Activated CD4-positive, alpha-beta T cell treated with anti-CD3 and anti-CD28 coated beads for 24 hours (primary cell): ENCODE measurements around the gene COQ4.
A peak's percentile ranks its signal among the peaks of the same experiment; 100 is the strongest.
"Not testable (repeated sequence)": the region's sequence is repeated elsewhere in the genome, so short reads cannot be mapped to it uniquely, and the experiment has no call there.

ENCODE experiments used
- DNase-seq, 2 donors: peaks; one replicate each; pipeline ENCODE4 v3.0.0-alpha.2; 2020; ENCODE audit warnings: low read depth in 2 of 2

Gene COQ4

DNA sequence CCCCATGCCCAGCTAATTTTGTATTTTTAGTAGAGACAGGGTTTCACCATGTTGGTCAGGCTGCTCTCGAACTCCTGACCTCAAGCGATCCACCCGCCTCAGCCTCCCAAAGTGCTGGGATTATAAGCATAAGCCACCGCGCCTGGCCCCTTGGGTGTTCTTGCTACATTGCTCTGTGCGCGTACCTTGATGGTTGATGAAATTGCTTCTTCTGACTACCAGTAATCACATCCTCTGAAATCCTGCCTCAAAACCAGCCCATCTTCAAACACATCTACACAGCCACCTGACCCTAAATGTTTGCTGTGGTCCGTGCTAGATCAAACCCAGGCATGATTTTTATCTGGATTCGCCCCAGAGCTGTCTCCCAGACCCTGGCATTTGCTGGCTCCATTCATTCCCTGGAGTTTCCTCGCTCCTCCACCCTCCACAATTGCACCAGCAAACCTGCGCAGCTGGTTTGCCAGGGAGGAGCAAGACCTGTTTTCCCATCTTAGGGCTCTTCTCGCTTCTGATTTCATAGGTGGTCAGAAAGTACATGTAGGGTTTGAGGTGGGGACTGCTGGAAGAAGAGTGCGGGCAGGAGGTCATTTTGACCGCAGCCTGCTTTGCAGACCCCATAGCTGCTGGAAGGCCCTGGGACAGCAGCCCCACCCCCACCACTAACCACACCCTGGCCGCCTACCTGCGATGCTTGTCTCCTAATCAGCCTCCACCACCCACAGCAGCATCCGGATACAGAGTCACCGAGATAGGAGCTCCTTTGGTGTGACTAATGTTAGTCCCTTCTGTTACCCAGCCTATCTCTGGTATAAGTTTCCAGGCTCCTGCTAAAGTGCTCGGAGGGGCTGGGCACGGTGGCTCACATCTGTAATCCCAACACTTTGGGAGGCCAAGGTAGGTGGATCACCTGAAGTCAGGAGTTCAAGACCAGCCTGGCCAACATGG, 23.8 kb upstream of the COQ4 start:
- no peak for DNase-seq

DNA sequence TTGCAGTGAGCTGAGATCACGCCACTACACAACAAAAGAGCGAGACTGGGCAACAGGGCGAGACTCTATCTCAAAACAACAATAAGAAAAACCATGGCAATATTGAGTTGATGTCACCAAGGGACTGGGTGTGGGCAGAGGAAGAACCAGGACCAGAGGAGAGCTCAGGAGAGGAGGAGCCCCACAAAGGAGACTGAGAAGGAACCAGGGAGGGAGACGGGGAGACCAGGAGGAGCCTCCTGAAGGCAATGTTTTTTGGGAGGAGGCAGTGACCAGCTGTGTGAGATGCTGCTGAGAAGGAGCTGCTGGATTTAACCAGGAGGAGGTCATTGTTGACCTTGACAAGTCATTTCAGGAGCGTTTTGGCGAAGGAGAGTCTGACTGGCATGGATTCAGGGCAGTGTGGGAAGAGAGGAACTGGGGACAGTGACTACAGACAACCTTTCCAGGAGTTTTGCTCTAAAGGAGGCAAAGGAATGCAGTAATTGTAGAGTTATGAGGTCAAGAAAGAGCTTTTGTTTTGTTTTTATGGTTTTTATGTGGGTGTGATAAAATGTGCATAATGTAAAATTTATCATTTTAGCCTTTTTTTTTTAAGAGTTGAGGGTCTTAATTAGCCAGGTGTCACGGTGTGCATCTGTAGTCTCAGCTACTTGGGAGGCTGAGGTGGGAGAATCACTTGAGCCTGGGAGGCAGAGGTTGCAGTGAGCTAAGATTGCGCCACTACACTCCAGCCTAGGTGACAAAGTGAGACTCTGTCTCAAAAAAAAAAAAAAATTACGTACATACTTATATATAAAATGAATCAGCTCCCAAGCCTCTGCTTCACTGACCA, 18.3 kb upstream of the COQ4 start:
- DNase-seq = no peak

DNA sequence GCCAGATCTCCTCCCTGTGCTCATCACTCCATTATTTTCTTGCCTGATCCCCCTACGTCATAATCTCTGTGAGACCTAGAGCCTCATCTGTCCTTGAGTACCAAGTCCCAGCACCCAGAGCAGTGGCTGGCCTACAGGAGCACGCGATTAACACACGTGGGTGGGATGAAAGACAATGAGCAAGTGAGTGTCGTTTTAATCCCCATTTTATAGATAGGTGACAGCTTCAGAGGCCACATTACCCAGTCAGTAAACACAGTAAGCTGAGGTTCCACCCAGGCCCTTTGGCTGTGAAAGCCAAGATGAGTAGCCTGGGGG, 17.7 kb upstream of the COQ4 start:
- DNase-seq = no peak

DNA sequence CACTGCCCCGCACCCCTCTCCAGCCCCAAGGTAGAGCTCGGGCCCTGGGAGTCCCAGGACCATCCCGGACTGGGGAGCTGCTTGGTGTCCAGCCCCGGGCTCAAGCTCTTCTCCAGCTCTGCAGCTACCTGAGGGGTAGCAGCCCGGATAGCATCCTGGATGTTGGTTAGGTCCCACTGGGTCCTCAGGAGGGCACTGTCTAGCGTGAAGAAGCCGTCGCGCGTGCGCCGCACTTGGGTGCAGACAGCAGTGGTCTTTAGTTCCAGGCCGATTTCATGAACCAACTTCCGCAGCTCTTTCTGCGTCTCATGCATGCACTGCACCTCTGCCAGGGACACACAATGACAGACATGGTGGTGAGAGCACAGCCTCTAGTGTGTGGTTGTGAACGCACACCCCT, 13.1 kb upstream of the COQ4 start:
- DNase-seq = no peak

DNA sequence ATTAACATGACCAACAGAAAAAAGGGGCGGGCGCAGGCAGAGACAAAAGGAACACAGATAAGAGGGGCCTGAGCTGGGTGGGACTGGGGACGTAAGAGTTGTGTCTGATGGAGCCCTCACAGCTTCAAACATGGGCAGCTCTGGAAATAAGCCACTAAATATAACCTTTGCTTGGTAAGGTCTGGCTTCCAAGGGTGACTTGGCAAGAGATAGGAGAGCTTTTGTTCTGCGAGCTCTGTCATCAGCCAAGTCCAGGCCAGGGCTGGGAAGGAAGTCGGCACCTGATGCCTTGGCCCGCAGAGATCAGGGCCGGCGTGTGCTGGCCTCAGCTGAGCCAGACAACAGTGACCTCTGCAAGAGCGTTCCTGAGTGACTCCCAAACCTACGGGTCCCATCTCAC, 12.2 kb upstream of the COQ4 start:
- DNase-seq = no peak

DNA sequence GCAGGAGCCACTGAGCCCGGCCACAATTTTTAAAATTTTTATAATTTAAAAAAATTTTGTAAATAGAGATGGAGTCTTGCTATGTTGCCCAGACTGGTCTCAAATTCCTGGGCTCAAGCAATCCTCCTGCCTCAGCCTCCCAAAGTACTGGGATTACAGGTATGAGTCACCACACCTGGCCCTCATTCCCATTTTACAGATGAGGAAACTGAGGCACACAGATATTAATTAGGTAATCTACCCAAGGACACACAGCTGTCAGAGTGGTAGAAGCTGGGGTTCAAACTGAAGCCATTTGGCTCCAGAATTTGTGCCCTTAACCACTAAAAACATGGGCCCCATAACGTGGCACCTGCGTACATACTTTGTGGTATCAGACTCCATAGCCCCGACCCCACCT, 7.9 kb upstream of the COQ4 start:
- DNase-seq = no peak

DNA sequence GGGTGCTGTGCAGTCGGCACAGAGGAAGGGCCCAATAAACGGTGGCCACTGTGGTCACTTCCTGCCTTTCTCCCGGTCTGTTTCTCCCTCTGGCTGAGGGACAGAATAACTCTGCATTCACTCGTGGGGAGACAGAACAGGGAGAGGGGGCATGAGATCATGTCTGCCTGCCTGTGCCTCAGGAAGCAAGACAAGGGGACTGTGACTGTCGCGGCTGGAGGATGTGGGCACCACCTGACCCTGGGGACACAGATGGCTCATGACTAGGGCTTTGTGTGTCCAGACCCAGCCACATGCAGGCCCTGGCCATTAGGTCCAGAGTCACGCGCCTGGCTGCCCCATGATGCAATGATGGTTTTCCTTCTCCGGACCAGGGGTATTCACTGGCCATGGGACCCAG, 6.2 kb upstream of the COQ4 start:
- DNase-seq = no peak

DNA sequence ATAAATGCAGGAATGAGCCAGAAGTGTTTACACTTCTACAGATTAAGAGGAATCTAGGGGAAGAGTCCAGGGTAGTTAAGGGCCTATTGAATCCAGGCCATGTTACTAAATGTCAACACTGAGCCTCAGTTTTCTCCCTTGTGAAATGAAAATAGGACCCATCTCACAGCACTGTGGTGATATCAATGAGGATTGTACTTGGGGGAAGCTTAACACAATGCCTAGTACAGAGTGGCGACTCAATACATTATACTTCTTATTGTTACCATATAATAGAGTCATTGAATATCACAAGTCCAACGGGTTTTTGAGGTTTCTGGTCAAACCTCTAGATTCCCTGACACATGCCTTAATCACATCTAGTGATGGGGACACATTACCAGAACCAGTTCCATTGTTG, 5.0 kb upstream of the COQ4 start:
- no peak for DNase-seq

DNA sequence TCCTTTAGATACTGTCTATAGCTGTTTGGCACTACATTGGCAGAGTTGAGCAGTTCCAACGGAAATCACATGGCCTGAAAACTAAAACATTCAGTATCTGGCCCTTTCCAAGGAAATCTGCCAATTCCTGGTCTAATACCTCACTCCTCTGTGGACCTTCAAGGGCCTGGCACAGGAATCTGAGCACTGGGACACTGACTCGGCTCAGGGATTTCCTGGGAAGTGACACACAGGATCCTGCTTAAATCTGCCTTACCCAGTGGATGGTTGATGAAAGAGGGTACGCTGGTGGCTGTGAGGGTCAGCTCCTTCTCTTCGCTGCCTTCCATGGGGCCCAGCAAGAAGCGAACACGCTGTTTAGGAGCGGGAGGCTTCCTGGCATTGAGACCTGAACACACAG, 1.3 kb upstream of the COQ4 start:
- no peak for DNase-seq

DNA sequence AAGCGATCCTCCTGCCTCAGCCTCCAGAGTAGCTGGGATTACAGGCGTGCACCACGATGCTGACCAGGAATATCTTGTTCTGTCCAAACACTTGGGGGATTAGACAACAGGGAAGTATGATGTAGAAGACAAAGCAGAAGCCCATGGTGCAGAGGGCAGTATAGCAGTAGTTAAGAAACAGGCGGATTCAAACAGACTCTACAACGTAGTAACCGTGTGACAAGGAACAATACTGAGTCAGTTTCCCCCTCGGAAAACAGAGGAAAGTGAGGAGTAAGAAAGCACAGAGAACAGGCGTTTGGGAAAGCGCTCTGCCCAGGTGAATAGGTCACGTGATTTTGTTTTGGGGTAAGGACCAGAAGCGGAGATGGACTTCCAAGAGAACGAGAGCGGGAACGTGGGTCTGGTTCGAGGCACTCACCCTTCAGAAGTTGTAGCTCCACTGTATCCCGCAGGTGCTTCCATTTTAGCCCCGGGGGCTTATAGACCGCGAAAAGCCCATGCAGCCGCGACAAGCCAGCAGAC, 698 bp upstream of the COQ4 start:
- no peak for DNase-seq

DNA sequence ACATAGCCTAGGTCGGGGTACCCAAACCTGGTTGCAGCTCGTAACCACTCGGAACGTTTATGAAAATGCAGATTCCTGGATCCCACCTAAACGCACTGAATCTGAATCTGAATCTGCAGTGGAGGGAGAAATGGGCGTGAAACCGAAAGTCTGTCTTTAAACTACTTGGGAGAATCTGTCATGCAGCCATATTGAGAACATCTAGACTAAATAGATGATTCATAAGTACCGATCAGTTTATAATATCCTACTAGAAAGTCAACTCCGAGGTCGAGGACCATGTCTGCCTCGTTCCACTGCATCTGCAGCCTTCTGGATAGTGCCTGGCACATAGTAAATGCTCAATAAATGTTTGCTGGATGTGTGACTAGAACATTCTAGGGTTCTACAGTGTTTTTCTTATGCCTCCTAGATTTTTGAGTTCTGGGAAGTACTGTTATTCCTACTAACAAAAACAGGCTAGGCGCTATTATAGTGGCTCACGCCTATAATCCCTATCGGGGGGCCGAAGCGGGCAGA, 632 bp downstream of the COQ4 start:
- DNase-seq = no peak

DNA sequence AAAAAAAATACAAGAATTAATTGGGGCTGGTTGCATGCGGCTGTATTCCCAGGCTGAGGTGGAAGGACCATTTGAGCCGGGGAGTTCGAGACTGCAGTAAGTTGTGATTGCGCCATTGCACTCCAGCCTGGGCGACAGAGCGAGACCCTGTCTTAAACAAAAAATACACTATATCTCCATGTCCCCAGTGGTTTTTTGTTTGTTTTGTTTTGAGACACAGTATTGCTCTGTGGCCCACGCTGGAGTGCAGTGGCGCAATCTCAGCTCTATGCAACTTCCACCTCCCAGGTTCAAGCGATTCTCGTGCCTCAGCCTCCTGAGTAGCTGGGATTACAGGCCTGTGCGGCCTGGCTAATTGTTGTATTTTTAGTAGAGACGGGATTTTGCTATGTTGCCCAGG, 1.2 kb downstream of the COQ4 start:
- DNase-seq = no peak

DNA sequence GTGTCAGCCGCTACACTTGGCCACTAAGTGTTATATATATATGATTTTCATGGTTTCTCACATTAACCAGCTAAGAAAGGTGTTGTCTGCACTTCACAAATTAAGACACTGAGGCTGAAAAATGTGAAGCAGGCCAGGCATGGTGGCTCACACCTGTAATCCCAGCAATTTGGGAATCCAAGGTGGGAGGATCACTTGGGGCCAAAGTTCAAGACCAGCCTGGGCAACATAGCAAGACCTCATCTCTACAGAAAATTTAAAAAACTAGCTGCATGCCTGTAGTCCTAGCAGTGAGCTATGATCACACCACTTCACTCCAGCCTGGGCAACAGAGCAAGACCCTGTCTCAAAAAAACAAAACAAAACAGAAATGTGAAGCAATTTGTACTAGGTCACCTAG, 1.8 kb downstream of the COQ4 start:
- DNase-seq = no peak

DNA sequence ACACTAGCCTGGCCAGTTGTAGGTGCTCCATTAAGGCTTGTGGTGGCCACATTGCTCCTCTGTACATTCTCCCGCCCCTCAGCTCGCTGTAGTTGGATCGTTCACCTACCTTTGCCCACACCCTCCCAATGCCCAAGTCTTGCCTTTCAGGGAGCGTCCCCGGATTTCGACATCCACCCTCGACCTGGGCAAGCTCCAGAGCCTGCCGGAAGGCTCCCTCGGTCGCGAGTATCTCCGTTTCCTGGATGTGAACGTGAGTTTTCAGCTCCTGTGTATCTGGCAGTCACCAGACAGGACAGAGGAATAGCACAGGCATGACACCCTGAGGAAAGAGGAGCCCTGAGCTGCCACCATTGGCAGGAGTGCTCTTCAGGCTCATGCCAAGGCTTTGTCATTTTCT, 3.0 kb downstream of the COQ4 start:
- DNase-seq = no peak

DNA sequence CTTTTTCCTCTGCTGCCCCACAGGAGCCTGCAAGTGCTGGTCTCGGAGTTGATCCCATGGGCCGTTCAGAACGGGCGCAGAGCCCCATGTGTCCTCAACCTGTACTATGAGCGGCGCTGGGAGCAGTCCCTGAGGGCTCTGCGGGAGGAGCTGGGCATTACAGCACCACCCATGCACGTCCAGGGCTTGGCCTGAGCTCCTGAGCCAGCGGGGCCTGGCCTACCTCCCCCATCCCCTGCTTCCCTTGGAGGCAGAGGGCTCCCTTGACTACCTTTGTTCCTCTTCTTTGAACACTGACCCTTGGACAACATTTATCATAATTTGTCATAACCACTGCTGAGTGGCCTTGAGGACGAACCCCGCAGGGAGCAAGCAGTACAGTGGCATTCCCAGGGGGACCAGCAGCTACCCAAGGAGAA, 10.8 kb downstream of the COQ4 start:
- no peak for DNase-seq

DNA sequence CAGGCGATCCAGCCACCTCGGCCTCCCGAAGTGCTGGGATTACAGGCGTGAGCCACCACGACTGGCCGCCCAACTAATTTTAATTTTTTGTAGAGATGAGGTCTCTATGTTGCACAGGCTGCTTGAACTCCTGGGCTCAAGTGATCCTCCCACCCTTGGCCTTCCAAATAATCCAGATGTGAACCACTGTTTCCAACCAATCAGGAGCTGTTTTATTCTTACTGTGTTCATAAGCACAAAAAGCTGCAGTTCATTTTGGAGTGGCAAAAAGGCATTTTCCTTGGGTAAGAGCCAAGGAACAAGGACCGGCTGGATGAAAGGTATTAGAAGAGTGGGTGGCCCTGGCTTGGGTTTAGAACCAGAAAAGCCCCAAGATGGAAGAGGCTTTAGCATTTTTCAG, 12.5 kb downstream of the COQ4 start:
- no peak for DNase-seq

DNA sequence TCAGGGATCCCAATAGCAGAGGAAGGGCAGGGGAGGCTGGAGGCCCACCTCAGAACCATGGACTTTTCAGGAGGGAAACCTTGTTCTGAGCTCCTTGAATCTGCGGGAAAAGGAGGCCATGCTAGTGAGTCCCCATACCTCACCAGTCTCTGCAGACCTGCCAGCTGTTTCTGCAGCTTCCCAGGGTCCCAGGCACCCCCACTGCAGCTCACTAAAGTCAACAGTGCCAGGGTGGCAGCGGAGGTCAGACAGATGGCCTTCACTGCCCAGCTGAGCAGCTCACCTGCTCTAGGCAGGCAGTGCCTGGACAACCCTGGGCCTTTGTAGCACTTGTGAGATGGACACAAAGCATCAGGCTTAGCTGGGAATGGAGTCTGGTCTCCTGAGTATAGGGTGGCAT, 13.3 kb downstream of the COQ4 start:
- no peak for DNase-seq

DNA sequence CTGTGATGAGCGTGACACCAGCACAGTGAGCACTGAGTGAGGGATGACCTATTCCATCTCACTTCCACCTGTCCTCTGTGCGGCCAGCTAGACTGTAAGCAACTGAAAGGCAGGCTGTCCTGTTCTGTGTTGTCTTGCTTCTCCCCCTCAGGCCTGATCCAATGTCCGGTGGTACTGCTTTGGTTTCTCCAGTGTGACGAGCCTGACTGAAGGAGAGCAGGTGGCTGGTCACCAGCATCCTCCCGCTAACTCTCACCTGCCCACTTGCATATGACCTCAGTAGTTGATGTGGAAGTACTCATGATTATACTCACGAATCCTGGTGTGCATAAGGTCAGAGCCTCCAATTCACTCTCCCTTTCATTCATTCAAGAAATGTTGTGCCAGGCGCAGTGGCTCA, 15.3 kb downstream of the COQ4 start:
- no peak for DNase-seq

DNA sequence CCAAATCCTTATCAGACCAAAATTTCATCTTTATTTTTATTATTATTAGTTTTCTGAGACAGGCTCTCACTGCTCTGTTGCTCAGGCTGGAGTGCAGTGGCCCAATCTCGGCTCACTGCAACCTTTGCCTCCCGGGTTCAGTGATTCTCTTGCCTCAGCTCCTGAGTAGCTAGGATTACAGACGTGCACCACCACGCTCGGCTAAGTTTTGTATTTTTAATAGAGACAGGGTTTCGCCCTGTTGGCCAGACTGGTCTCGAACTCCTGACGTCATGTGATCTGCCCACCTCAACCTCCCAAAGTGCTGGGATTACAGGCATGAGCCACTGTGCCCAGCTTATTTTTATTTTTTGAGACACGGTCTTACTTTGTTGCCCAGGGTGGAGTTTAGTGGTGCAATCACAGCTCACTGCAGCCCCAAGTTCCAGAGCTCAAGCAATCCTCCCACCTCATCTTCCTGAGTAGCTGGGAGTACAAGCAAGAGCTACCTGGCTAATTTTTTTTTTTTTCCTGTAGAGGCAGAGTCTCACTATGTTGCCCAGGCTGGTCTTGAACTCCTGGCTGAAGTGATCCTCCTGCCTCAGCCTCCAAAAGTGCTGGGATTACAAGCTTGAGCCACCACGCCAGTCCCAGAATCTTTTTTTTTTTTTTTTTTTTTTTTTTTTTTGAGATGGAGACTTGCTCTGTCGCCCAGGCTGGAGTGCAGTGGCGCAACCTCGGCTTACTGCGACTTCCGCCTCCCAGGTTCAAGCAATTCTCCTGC, 16.4 kb downstream of the COQ4 start:
- not testable (repeated sequence) for DNase-seq

DNA sequence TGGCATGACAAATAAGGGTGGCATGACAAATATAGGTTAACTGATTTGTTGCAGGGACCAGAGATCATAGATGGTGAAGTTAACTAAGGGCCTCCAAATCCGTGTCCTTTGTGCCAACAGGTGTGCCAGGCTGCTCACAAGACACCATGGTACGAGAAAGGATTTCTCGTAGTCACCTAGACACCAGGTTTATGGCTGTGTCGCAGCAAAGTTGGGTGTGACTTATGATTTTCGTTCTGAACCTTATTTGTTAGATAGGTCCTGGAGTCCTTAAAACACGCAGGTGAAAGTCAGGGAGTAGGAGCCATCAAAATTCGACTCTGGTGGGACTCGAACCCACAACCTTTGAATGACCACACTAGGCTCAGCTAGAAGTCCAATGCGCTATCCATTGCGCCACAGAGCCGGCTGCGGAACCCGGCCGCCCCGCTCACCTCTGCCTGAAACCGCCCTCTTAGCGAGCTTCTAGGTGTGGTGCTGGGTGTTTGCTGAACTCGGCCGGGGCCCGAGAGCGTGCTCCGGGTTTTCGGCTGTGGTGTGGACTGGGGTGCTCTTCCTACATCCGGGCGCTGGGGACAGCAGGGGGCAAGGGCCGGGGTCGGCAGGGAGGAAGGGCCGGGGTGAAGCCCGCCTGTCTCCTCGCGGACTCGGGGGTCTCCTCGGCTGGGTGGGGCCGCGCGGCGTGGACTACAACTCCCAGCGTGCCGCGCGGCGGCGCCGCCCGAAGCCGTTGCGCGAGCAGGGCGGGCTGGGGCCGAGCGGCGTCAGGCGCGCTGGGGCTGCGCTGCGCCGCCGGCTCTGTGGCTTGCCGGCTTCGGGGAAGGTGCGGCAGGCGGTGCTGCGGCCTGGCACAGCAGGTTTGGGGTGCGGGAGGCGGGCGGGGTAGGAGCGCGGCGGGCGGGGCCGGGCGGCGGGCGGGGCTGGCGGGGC, 17.4 kb downstream of the COQ4 start, which contains the start of gene SLC27A4:
SLC27A4 (plus strand) TSS at position 767 of the 930 bp plus-strand sequence. CDS start 2,606 bp downstream, outside the sequence.
- DNase-seq = peak; percentile 64 to 65
